OCI-M2 (cell line): ENCODE data around the gene NOVA1.
"Not testable (repeated sequence)": the region's sequence is repeated elsewhere in the genome, so short reads cannot be mapped to it uniquely, and the experiment has no call there.

Experiments used
- DNase-seq: peaks from one replicate; lab custom pipeline; 2025; ENCODE audit not compliant: unreplicated experiment; lab: John Stamatoyannopoulos, UW

The NOVA1 gene

DNA sequence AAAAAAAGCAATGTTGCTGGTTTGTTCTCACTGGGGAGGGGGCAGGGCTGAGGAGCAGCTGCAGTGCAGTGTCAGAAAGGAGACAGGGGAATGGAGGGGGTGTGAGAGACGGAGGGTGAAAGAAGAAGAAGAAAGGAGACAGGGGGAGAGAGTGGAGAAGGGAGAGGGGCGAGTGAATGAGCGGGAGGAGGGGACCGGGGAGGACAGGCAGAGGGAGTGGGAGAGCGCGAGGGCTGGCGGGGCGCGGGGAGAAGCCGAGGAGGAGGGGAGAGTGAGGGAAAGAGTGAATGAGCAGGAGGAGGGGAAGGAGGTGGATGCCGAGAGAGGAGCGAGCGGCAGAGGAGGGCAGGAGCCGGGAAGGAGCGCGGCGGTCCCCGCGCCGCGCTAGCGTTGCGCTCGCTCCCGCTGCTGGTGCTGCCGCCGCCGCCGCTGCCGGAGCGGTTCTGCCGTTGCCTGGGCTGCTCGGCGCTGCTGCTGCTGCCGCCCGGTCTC, at the start of gene NOVA1:
Gene NOVA1 (minus strand): TSS at position 445 of the 492 bp plus-strand sequence. CDS start 597 bp downstream, outside the sequence.
- no peak for DNase-seq

DNA sequence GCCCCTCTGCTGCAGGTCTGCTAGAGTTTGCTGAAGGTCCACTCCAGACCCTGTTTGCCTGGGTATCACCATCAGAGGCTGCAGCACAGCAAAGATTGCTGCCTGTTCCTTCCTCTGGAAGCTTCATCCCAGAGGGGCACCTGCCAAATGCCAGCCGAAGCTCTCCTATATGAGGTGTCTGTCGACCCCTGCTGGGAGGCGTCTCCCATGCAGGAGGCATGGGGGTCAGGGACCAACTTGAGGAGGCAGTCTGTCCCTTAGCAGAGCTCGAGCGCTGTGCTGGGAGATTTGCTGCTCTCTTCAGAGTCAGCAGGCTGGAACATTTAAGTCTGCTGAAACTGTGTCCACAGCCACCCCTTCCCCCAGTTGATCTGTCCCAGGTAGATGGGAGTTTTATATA, 47.2 kb upstream of the NOVA1 start:
- not testable (repeated sequence) for DNase-seq

- no peak for DNase-seq
Observed at GRCh38 chr14:26636561-26636960, 38.7 kb upstream of the NOVA1 start.

DNA sequence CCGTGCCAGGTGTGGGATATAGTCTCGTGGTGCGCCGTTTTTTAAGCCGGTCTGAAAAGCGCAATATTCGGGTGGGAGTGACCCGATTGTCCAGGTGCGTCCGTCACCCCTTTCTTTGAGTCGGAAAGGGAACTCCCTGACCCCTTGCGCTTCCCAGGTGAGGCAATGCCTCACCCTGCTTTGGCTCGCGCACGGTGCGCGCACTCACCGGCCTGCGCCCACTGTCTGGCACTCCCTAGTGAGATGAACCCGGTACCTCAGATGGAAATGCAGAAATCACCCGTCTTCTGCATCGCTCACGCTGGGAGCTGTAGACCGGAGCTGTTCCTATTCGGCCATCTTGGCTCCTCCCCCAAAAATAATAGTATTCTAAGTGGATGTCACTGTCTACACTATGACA, 37.1 kb upstream of the NOVA1 start:
- not testable (repeated sequence) for DNase-seq

DNA sequence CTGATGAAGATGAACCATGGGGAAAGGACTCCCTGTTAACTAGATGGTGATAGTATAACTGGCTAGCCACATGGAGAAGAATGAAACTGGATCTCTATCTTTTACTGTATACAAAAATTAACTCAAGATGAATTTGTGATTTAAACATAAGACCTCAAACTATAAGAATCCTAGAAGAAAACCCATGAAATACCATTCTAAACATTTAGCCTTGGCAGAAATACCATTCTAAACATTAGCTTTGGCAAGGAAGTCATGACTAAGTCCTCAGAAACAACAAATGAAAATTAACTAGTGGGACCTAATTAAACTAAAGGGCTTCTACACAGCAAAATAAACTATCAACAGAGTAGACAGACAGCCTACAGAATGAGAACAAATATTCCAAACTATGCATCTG, 28.4 kb upstream of the NOVA1 start:
- no peak for DNase-seq

DNA sequence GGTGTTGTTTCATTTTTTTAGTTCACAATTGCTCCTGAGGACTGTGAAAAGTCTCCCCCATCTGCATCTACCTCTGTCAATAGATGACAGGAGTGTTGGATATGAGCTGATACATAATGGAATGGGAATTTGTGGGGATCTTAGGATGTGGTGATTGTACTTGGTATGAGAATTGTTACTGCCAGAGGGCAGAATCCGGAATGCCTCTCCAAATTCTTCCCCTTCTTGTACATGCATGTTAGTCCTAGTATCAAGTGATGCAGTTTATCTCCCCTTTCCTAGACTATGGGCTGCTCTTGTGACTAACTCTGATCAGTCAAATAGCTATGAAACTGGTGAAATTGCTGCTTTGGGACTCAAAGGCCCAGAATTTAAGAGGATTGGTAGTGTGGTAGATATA, 24.8 kb upstream of the NOVA1 start:
- DNase-seq: no peak

DNA sequence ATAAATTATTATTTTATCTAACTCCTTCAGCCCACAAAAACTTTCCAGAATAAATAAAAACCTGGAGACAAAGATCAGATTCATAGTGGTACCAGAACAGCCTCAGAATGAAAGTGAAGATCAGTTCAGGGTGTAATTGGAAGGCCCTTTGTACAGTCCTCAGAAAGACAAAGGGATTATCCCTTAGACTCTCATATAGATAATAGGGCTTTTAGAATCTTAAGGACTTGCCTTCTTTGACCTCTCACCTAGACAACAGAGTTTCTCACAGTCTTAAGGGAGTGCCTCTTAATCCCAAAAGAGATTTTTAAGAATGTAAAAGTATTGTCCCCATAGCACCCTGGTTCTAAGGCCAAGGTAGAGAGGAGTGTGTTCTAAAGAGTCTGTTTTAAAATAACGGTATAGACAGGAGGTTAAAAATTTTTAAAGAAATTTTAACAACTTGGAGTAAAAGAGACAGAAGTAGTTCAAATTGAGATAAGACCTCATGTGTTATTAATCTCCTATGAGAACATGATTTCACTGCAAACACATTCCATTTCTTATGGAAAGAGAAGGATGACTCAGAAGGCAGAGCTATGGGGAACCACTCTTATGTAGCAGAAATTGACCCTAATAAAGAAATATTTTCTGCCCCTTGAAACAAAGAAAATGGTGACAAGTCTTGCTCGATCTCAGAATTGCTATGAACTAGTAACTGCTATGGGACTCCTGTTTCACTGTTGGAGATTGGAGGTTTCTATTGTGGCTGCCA, 24.2 kb upstream of the NOVA1 start:
- DNase-seq: no peak

DNA sequence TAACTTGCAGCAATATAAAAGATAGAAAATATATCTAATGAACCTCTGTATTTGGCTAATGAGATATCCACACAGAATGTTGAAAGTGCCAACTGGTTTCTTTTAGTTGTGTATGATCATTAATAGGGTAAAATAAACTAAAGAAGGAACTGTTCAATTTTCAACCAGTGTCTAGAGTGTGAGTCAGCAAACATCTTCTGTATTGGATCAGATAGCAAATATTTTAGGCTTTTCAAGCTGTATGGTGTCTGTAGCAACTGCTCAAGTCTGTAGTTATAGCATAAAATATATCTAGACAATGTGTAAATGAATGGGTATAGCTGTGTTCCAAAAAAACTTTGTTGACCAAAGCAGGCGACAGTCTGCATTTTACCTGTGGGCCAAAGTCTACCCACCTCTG, 23.5 kb upstream of the NOVA1 start:
- DNase-seq: no peak

- no peak for DNase-seq
Observed at GRCh38 chr14:26611259-26611658, 13.4 kb upstream of the NOVA1 start.

DNA sequence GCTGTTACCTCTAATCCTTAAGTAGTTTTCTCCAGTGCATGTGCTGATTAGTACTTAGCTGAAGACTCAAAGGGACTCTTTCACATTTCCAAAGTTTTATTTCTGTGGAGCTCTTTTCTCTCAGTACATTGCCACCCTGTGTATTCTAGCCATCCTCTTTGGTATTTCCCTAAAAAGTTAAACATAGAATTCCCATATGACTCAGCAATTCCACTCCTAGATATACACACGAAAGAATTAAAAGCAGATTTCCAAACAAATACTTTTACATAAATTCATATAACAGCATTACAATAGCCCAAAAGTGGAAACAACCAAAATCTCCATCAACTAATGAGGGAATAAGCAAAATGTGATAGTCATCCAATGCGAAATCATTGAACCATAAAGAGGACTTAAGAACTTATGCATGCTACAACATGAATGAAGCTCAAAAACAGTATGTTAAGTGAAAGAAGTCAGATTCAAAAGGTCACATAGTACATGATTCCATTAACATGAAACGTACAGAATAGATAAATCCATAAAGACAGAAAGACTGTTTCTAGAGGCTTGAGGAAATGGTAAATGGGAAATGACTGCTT, 9.0 kb upstream of the NOVA1 start:
- no peak for DNase-seq

- no peak for DNase-seq
Observed at GRCh38 chr14:26605602-26606001, 7.8 kb upstream of the NOVA1 start.

- no peak for DNase-seq
Observed at GRCh38 chr14:26602902-26603301, 5.1 kb upstream of the NOVA1 start.

GRCh38 chr14:26601856-26602255, 4.0 kb upstream of the NOVA1 start:
- no peak for DNase-seq

DNA sequence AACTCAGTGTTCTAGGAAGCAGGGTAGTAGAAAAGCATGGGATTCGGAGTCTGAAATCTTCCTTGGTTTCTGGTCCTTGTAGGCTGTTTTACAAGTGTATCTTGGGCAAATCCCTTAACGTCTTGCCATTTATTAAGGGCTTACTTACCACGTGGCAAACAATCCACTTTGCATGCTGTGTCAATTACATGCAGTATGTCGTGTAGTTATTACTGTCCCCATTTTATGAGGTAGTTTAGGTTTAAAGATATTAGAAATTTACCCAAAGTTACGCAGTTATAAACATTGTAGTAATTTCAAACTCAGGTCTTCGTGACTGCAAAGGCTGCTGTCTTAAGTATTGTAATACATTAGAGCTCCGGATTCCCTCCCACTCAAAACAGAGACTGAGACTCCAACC, 1.5 kb upstream of the NOVA1 start:
- no peak for DNase-seq

DNA sequence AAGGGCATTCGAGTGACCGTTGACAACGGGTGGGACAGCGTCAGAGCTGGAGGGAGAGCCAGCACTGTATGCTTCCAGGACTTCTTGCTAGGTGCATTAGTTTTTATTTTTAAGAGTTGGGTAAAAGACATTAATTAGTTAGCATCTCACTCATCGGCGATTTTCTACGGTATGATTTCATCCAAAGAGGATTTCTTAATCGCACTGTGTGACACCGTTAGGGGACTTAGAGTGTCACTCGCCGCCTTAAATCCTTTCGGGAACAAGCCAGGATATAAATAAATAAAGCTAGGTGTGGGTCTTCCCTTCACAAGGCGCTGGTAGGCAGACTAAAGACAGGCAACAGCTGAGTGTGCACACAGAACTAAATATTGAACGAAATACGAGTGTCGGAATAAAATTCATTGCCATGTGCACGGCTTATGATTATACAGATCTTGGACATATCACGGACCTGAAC, 869 bp upstream of the NOVA1 start:
- DNase-seq: no peak

DNA sequence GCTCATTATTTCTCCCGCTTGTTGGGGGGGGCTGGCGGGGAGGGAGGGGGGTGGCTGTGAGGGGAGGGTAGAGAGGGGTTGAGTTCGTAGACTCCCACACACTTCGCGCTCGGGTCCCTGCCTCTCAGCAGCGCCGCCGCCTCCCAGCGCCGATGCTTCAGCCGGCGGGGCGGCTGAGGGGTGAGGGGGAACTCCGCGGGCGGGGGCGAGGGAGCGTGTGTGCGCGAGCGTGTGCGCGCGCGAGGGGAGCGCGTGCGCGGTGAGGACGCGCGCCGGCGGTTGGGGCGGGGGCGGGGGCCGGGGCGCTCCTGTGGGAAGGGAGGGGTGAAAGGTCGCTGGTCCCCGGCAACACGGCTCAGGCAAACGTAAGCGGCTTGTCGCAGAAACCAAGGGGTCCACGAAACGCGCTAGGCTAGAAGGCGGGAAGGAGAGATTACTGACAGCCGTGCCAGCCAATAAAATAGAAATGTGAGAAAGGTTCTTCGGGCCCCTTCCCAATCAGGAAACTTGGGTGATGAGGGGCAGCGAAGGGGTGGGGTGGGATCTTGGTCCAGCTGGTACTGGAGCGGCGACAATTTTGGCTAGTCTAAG, 343 bp upstream of the NOVA1 start:
- peak; percentile 92 for DNase-seq

DNA sequence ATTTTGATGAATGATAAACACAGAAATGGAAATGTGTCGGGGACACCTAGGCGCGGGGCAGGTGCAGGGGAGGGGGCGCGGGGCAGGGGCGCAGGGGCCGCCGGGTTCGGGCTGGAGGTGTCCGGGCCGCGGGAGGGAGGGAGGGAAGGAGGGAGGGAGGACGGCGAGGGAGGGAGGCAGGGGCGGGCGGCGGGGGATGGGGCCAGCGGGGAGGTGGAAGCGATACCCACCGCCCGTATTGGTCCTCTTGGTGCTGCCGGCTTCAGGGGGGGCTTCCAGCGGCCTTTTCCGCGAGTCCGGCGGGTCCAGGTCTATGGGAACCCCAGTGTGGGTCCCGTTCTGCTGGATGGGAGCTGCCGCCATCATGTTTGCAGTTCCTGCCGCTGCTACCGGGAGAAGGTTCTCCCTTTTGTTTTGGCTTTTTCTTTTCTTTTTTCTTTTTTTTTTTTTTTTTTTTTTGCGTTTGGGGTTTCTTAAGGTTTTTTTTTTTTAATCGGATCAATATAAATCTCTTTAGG, 703 bp downstream of the NOVA1 start:
- DNase-seq: no peak

- DNase-seq: no peak
Observed at GRCh38 chr14:26596543-26597061, 1.2 kb downstream of the NOVA1 start.

- no peak for DNase-seq
Observed at GRCh38 chr14:26595926-26596542, 1.8 kb downstream of the NOVA1 start.

DNA sequence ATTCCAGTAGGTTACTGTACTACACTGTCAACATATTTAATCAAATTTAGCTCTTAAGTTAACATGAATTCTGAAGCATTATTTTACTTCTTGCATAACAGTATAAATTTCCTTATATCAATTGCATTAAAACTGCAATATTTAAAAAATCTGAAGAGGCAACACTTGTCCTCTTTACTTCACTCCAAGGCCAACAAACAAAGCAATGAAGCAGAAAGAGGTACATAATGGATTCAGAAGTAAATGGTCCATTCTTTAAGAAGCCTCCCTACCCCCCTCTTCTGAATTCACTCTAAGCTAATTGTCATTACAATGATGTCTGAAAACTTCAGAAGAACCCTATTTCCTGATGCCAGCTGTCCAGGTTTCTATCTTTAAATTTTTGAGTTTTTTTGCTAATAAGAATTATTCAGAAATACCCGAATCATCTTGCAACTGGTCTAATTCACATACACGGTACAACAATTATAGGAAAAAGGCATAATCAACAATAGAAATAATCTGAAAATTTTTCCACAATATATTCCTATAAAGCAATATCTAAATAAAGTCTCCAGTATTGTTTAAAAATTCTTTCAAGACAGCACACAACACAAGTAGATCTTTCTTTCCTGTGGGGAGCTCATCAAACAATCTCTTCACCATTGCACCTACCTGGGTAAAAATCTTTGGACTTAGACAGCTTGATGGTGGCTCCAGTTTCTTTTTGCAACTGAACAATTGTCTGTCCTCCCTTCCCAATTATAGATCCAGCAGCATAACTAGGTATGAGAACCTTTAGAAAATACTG, 2.9 kb downstream of the NOVA1 start:
- DNase-seq: no peak
